WI38 (cell line): Measurements from ENCODE around the gene CDC123.
"Not testable (repeated sequence)": the region's sequence is repeated elsewhere in the genome, so short reads cannot be mapped to it uniquely, and the experiment has no call there.

ENCODE experiments used
- H3K4me3 ChIP-seq: 2 replicates; pipeline ENCODE4 v1.5.1; 2011; ENCODE audit warnings: low read depth, mild to moderate bottlenecking, control low read depth, low read length
- TF ChIP-seq, protein P1 (sequence below): IDR thresholded peaks from 2 replicates; pipeline ENCODE4 v1.5.1; 2012; ENCODE audit warnings: low read depth, mild to moderate bottlenecking, control low read depth, low read length

CDC123 gene

DNA sequence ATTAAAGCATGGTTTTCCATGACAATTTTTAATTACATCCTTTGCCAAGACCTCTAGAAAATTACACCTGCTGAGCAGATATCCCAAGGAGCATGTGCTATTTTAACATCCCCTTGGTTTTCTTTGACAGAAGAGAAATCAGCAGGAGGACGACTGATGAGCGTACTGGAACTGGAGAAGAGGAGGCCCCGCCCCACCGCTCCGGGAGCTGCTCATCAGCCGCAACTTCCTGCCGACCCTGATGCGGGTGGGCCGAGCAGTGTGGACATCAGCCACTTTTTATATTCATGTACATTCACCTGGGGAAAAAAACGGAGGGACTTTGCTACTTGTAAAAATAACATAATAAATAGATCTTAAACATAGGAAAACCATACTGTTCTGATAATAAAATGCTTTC, 54.2 kb downstream of the CDC123 start:
- TF ChIP-seq, protein P1, sequence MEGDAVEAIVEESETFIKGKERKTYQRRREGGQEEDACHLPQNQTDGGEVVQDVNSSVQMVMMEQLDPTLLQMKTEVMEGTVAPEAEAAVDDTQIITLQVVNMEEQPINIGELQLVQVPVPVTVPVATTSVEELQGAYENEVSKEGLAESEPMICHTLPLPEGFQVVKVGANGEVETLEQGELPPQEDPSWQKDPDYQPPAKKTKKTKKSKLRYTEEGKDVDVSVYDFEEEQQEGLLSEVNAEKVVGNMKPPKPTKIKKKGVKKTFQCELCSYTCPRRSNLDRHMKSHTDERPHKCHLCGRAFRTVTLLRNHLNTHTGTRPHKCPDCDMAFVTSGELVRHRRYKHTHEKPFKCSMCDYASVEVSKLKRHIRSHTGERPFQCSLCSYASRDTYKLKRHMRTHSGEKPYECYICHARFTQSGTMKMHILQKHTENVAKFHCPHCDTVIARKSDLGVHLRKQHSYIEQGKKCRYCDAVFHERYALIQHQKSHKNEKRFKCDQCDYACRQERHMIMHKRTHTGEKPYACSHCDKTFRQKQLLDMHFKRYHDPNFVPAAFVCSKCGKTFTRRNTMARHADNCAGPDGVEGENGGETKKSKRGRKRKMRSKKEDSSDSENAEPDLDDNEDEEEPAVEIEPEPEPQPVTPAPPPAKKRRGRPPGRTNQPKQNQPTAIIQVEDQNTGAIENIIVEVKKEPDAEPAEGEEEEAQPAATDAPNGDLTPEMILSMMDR: no peak
- no peak overlapping the region for H3K4me3 ChIP-seq

DNA sequence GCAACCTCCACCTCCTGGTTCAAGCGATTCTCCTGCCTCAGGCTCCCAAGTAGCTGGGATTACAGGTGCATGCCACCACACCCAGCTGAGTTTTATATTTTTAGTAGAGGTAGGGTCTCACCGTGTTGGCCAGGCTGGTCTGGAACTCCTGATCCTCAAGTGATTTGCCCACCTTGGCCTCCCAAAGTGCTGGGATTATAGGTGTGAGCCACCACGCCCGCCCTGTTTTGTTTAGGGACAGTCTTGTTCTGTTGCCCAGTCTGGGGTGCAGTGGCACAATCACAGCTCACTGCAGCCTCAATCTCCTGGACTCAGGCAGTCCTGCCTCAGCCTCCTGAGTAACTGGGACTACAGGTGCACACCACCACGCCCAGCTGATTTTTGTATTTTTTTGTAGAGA, 54.7 kb downstream of the CDC123 start:
- H3K4me3 ChIP-seq: not testable (repeated sequence)

DNA sequence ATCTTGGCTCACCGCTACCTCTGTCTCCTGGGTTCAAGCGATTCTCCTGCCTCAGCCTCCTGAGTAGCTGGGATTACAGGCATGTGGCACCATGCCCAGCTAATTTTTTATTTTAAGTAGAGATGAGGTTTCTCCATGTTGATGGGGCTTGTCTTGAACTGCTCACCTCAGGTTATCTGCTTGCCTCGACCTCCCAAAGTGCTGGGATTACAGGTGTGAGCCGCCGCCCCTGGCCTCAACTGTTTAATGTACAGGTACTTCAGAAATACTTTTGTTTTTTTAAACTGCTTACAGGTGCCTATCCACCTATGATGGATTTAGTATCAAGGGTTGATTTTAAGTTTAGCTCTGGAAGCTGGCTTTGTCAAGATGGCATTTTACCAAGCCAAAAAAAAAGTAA, 55.6 kb downstream of the CDC123 start:
- no peak overlapping the region for H3K4me3 ChIP-seq

DNA sequence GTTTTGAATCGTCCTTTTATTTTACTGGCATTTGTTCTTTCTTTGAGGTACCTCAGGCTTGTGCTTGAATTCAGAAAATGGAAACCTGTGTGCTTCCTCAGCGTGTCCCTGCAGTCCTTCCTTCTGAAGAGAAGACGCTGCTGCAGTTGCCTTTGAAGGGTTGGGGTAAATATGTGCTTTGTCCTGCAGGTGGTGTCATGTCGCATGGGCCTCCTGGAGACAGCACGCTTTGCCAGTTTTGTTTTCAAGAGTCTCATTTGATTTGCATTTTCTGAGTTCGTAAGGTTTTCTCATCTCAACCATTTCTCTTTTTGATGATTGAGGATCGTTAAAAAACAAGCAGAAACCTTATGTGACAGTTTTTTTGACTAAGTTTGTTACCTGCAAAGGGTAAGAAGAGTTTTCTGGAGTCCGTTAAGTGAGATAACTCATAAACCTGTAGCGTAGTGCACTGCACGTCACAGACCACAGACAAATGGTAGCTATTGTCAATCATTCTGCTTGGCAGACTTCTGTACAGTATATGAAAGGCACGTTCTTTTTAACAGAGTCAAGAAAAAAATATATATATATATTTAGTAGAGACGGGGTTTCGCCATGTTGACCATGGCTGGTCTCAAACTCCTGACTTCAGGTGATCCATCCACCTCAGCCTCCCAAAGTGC, 57.0 kb downstream of the CDC123 start:
- no peak overlapping the region for H3K4me3 ChIP-seq
- TF ChIP-seq, protein P1: no peak

More for the DNA sequence above, 55.6 kb downstream of the CDC123 start:
- TF ChIP-seq, protein P1: no peak

DNA sequence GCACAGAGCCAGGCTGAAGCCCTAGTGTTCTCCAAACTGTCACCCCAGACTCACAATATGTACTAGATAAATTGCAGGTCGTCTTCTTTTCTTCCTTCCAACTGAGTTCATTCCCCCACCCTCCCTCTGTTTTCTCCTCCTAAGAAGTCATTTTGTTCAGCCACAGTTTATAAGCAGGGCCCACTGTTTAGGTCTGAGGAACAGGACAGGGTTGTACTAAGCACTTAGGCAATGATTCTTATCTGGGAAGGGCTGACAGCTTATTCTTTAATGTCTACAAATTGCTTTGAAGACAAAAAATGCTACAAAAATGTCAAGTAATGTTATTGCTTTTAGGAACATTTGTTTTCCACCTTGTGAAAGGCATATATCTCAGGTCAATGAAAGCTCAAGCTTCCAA, 59.1 kb downstream of the CDC123 start:
- no peak overlapping the region for H3K4me3 ChIP-seq
- TF ChIP-seq, protein P1: no peak

DNA sequence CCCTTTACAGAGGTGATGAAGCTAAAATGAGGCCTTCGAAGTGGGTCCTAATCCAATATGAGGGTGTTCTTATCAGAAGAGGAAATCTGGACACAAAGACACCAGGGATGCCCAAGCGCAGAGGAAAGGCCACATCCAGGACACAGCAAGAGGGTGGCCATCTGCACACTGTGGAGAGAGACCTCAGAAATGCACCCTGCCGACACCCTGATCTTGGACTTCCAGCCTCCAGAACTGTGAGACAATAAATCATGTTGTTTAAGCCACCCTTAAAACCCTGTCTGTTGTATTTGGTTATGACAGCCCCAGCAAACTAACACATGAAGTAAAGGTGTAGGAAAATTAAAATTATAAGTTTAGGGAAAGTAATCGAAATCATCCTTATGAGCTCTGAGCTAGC, 64.0 kb downstream of the CDC123 start:
- no peak overlapping the region for H3K4me3 ChIP-seq
- TF ChIP-seq, protein P1: no peak

DNA sequence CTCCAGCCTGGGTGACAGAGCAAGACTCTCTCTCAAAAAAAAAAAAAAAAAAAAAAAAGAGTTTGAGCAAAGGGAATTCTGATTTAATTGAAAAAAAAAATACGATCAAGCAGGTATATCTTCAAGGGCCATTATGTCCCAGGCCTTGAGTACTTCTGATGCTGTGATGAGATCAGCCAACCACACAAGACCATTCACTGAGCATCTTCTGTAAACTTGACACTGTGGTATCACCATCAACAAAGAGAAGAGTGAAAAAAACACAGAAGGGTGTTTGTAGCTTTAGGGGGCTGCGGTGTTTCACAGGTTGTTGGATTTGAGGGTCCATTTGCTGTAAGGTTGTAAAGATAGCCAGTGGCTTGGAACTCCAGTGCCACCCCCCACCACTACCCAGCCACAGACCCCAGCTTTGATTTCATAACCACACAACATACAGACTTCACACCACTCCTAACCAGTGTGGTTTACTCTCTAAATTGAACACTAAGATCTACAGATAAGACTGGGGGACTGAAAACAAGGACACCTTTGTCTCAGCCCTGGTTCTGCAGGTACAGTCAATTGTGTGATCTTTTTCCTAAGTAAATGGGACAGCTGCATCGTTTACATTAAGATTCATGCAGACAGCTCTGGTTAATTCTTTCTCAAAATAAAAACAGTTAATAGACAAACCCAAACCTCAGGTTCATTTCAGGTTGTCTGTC, 66.4 kb downstream of the CDC123 start:
- H3K4me3 ChIP-seq: no peak overlapping the region
- TF ChIP-seq, protein P1: no peak
